Spleen (tissue), 11 donors: Measurements from ENCODE around the gene CHKB. TPM values are rescaled to one million over a fixed set of nuclear protein-coding genes. Genes with fewer than 3 reads are reported as not detected.
A peak's percentile ranks its signal among the peaks of the same experiment; 100 is the strongest.

Experiments used
- DNase-seq: peaks from one replicate; pipeline ENCODE4 v3.0.0-alpha.2; 2020
- H3K27ac ChIP-seq, 8 donors: fragments of 200-600 bp; sonication (generic) in 7 of 8; 1 replicate in 4 of 8; 2 replicates in 4 of 8; pipeline versions ENCODE4 v1.5.0 to v1.8.0; 2016 to 2021; ENCODE audit warnings: inconsistent platforms in 4 of 8, mild to moderate bottlenecking in 4 of 8, moderate library complexity in 1 of 8
- H3K27me3 ChIP-seq, 7 donors: fragments of 200-600 bp; sonication (generic) in 6 of 7; replicated peaks in 1 of 7; 1 replicate in 4 of 7; 2 replicates in 3 of 7; pipeline versions ENCODE4 v1.5.0 to v1.8.0; 2016 to 2021; ENCODE audit warnings: inconsistent platforms in 3 of 7, mild to moderate bottlenecking in 1 of 7
- H3K36me3 ChIP-seq, 6 donors: fragments of 200-600 bp; sonication (generic) in 5 of 6; 1 replicate in 4 of 6; 2 replicates in 2 of 6; pipeline versions ENCODE4 v1.5.0 to v1.8.0; 2016 to 2021; ENCODE audit warnings: inconsistent platforms in 2 of 6
- H3K4me1 ChIP-seq, 6 donors: fragments of 200-600 bp; sonication (generic) in 5 of 6; 1 replicate in 3 of 6; 2 replicates in 3 of 6; pipeline versions ENCODE4 v1.5.0 to v1.8.0; 2016 to 2021; ENCODE audit warnings: inconsistent platforms in 3 of 6
- H3K4me3 ChIP-seq, 8 donors: fragments of 200-600 bp; sonication (generic) in 7 of 8; 1 replicate in 4 of 8; 2 replicates in 4 of 8; pipeline versions ENCODE4 v1.5.0 to v1.8.0; 2016 to 2021; ENCODE audit warnings: inconsistent platforms in 4 of 8, mild to moderate bottlenecking in 4 of 8, moderate library complexity in 2 of 8
- H3K9me3 ChIP-seq, 8 donors: fragments of 200-600 bp; sonication (generic) in 7 of 8; 1 replicate in 4 of 8; 2 replicates in 4 of 8; pipeline versions ENCODE4 v1.5.0 to v1.8.0; 2016 to 2021; ENCODE audit warnings: inconsistent platforms in 4 of 8
- CTCF ChIP-seq, 11 experiments: fragments of 200-600 bp in 7 of 11; fragments of 450-650 bp in 4 of 11; sonication (generic) in 4 of 11; IDR thresholded peaks in 8 of 11; conservative IDR thresholded peaks in 3 of 11; 1 replicate in 7 of 11; 2 replicates in 4 of 11; pipeline versions ENCODE4 v1.4.0 to v1.8.0; 2016 to 2021; ENCODE audit warnings: antibody characterized with exemption in 11 of 11, inconsistent platforms in 4 of 11, mild to moderate bottlenecking in 1 of 11
- POLR2A ChIP-seq, 3 donors: fragments of 450-650 bp; IDR thresholded peaks; one replicate each; pipeline ENCODE4 v1.5.1; 2017; ENCODE audit warnings: antibody characterized with exemption in 3 of 3, mild to moderate bottlenecking in 1 of 3
- POLR2AphosphoS5 ChIP-seq, 3 donors: sonication (generic); formaldehyde crosslinking; IDR thresholded peaks; one replicate each; pipeline ENCODE4 v1.5.1; 2017; ENCODE audit warnings: antibody characterized with exemption in 3 of 3
- WGBS, 5 donors: extraction: QIAGEN DNeasy Blood & Tissue Kit in 3 of 5; methylation state at CpG; one replicate each; pipeline versions ENCODE4 v1.1.5 to v1.1.7; 2013 to 2018; 5-methylcytosine and 5-hydroxymethylcytosine counted together
- intact Hi-C: fragments of 100-400 bp; cut with DNase I; formaldehyde crosslinking; loops from one replicate; pipeline ENCODE4 v1.15.0; 2023; ENCODE audit warnings: low total_unique reads
- polyA plus RNA-seq, 3 donors: library from polyadenylated mRNA; stranded (reverse); fragments of 200-250 nt; gene quantifications; one replicate each; pipeline ENCODE4 v1.2.1, GENCODE V29; 2013
- total RNA-seq, 7 donors: library from RNA; depleted of rRNA in 3 of 7; stranded (reverse); fragments of >200 nt in 3 of 7; fragmentation: NEBNext Ultra II Directional in 4 of 7; extraction: Animal tissue kit (Norgen Biotek cat#: 25700) in 4 of 7; gene quantifications; one replicate each; pipeline versions ENCODE4 v1.1.0 to v1.2.1, GENCODE V29; 2016 to 2021
- donor health status: healthy with polysubstance abuse.
- donor health status: DM: no; HTN: no; CAD: no; lungs with moderate emphysema.
- donor health status: DM: no; HTN: no; CAD: no.
- donor health status: Bipolar disorder and iron deficiency.
- donor health status: healthy.
- donor health status: DM: no; HTN: no; CAD: no.
- donor health status: DM: yes; HTN: yes; CAD: no.

The CHKB gene
- total and polyA plus RNA-seq, 10 donors, result 94.4 to 502 (median 129) TPM

DNA sequence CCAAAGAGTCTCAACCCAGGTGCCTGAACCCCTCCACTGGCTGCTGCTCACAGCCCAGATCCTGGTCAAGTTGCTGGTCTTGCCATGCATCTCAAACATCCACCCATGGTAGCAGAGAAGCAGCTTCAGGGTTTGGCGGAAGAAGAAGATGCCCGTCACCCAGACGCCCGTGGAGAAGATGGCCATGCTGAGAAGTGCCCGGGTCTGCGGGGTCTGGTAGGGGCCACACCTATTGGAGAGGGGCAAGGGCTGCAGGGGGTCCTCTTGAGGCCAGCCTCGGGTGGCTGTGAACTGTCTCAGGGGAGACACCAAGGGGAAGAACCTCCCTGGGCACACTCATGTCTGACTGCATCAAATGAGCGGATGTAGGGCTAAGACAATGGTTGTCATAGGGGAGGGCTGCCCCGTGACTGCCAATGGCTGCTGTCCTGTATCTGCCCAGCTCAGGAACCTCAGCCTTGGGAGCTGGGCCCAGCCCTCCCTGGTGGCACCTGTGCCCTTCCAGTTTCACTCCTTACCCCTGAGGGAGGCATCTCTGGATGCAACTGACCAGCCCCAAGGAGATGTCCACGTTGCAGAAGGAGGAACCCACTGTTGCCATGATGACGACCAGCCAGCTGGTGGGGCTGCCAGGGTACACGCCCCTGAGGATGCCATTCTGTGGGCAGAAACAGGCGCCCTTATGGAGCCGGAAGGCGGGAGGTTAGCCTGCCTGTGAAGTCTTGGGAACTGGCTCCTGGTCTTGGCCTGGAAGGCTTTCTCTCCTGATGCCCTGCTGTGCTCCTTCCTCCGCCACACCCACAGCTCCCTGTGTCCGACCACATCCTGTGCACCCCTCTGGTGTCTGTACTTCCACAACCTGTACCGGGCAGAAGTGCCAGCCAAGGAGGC lies 5.6 kb downstream of the CHKB start:
- TF ChIP-seq POLR2AphosphoS5 (IDR thresholded peaks at IDR 0.05), result peak in 1 of 3 donors; percentile 42
- no peak for TF ChIP-seq POLR2A (IDR thresholded peaks at IDR 0.05)
- no peak for TF ChIP-seq CTCF (IDR thresholded peaks at IDR 0.05 in 8 of 11, conservative IDR thresholded peaks at IDR 0.05 in 3 of 11)
- no peak for DNase-seq
- Histone ChIP-seq H3K27ac (no peak overlapping the region), H3K4me3 (peak overlapping the region in 1 of 8 donors; percentile 15), H3K27me3 (peaks cover 0 to 9% (median 0%) of the 10 kb centered on the region in 7 donors), H3K4me1 (peaks cover 0 to 42% (median 22%) of the 10 kb centered on the region in 6 donors), H3K36me3 (peaks cover 0 to 85% (median 15%) of the 10 kb centered on the region in 6 donors), H3K9me3 (no peaks in the 10 kb centered on the region)
- 74 to 87% (median 85%) methylated on average over 12 to 18 of the region's 18 CpGs for WGBS, 5 donors
- intact Hi-C loops, result no loop called here

DNA sequence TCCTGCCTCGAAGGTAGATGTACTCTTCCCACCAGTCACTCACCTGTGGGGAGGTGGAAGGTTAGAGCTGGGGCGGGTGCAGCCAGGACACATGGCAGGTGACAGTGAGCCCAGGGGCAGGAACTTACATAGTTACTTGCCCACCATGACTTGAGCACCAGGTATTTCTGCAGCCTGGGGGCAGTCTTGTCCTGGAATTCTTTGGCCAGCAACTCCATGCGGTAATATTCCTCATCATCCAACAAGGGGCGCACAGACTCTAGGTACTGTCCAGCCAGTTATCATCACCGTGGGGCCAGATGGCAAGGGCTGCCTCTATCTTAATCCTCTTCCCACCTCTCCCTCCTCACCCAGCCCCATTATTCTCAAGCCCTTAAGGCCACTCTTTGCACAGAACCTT lies 6.6 kb downstream of the CHKB start:
- Histone ChIP-seq H3K4me1 (peaks cover 0 to 32% (median 12%) of the 10 kb centered on the region in 6 donors), H3K27ac (no peak overlapping the region), H3K27me3 (peaks cover 0 to 9% (median 0%) of the 10 kb centered on the region in 7 donors), H3K36me3 (peaks cover 0 to 91% (median 23%) of the 10 kb centered on the region in 6 donors), H3K4me3 (no peak overlapping the region), H3K9me3 (no peaks in the 10 kb centered on the region)
- 69 to 91% (median 76%) methylated on average over 5 of the region's 5 CpGs for WGBS, 5 donors
- no peak for DNase-seq
- TF ChIP-seq POLR2AphosphoS5 (IDR thresholded peaks at IDR 0.05) (no peak), CTCF (IDR thresholded peaks at IDR 0.05 in 8 of 11, conservative IDR thresholded peaks at IDR 0.05 in 3 of 11) (peak in 2 of 11 experiments; percentile 11 to 12), POLR2A (IDR thresholded peaks at IDR 0.05) (no peak)
- intact Hi-C loops, result no loop called here

GRCh38 chr22:50575426-50575941 lies 7.2 kb downstream of the CHKB start:
- Histone ChIP-seq H3K4me1 (peaks cover 0 to 26% (median 8%) of the 10 kb centered on the region in 6 donors), H3K9me3 (no peaks in the 10 kb centered on the region), H3K36me3 (peaks cover 0 to 91% (median 26%) of the 10 kb centered on the region in 6 donors), H3K4me3 (no peak overlapping the region), H3K27ac (no peak overlapping the region), H3K27me3 (peaks cover 0 to 9% (median 0%) of the 10 kb centered on the region in 7 donors)
- no peak for DNase-seq
- intact Hi-C loops, result no loop called here
- 77 to 92% (median 90%) methylated on average over 8 of the region's 8 CpGs for WGBS, 5 donors
- TF ChIP-seq POLR2A (IDR thresholded peaks at IDR 0.05), result no peak
- TF ChIP-seq CTCF (IDR thresholded peaks at IDR 0.05 in 8 of 11, conservative IDR thresholded peaks at IDR 0.05 in 3 of 11), result no peak
- TF ChIP-seq POLR2AphosphoS5 (IDR thresholded peaks at IDR 0.05), result no peak

DNA sequence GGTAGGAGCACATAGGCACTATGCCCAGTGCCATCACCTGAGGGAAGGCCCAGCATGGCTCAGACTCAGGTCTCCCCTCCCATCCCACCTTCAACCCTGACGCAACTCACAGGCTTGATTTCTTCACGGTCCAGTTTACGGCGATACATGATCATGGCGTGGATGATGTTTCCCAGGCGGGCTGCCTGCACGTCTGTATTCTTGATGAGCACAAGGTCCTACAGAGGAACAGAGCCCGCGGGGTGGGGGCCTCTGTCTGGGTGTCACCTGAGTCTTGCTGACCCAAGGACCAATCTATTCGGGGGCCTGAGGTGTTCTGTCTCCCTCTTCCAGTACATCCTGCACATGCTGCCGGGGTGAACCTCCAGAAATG lies 8.3 kb downstream of the CHKB start:
- no peak overlapping the region for H3K27ac ChIP-seq
- H3K4me1 ChIP-seq, result peaks cover 0 to 15% (median 6%) of the 10 kb centered on the region in 6 donors
- H3K9me3 ChIP-seq, result no peaks in the 10 kb centered on the region
- peaks cover 0 to 91% (median 29%) of the 10 kb centered on the region in 6 donors for H3K36me3 ChIP-seq
- peaks cover 0 to 9% (median 0%) of the 10 kb centered on the region in 7 donors for H3K27me3 ChIP-seq
- intact Hi-C loops, result no loop called here
- WGBS, 5 donors, result 89 to 97% (median 96%) methylated on average over 10 to 11 of the region's 11 CpGs
- no peak overlapping the region for H3K4me3 ChIP-seq
- TF ChIP-seq POLR2A (IDR thresholded peaks at IDR 0.05), result no peak
- TF ChIP-seq POLR2AphosphoS5 (IDR thresholded peaks at IDR 0.05), result no peak
- no peak for TF ChIP-seq CTCF (IDR thresholded peaks at IDR 0.05 in 8 of 11, conservative IDR thresholded peaks at IDR 0.05 in 3 of 11)
- DNase-seq, result no peak
